Fibroblast of skin of right quadriceps (primary cell): Measurements from ENCODE around the gene CAPN13.

Source experiments
- DNase-seq: peaks from one replicate; pipeline ENCODE4 v3.0.0-alpha.2; 2013

CAPN13 gene

GRCh38 chr2:30784682-30785081, 22.6 kb downstream of the CAPN13 start:
- no peak for DNase-seq

GRCh38 chr2:30781961-30782533, 25.2 kb downstream of the CAPN13 start:
- DNase-seq: no peak

- DNase-seq: no peak
Measured at GRCh38 chr2:30781451-30781850, 25.8 kb downstream of the CAPN13 start.

GRCh38 chr2:30780776-30781330, 26.4 kb downstream of the CAPN13 start:
- no peak for DNase-seq

DNA sequence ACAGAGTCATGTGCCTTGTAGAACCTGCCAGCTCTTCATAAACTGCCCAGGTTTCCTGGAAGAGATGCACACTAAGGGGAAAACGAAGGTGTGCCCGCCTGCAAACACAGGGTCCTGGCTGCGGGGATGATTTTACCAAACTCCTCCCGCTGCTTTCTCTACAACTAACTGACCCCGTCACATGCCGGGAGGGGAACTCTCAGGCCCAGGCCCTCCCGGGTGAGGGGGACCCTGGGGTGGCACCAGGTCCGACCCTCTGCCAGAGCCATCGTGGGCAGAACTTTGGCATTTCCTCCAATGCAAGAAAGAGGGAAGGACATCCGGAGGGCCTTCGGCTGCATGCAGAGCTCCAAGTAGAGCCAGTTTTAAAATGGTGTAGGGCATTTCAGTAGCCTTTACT, 28.6 kb downstream of the CAPN13 start:
- no peak for DNase-seq

GRCh38 chr2:30777661-30778505, 29.4 kb downstream of the CAPN13 start:
- no peak for DNase-seq

- DNase-seq: no peak
Measured at GRCh38 chr2:30776831-30777635, 30.2 kb downstream of the CAPN13 start.

DNA sequence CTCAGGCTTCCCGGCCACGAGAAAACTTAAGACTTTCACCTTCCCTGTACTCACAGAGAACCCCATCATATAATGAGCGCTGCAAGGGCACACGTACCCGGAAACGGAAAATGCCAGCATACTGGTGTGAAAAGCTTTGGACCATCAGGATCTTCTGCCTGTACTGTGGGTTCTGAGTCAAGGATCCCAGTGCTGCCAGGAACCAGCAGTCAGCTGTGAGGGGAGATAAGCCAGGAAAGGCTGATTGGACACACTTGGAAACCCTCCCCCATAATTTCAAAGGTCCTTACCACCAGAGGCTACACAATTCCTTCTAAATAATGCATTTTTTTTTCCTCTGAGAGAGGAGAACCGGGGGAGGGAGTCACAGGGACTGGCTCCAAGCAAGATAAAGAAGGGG, 31.4 kb downstream of the CAPN13 start:
- no peak for DNase-seq

GRCh38 chr2:30772021-30772705, 35.1 kb downstream of the CAPN13 start:
- no peak for DNase-seq

GRCh38 chr2:30770816-30771576, 36.2 kb downstream of the CAPN13 start:
- no peak for DNase-seq

- DNase-seq: no peak
Measured at GRCh38 chr2:30769891-30770462, 37.3 kb downstream of the CAPN13 start.

- DNase-seq: no peak
Measured at GRCh38 chr2:30769481-30769780, 37.8 kb downstream of the CAPN13 start.

DNA sequence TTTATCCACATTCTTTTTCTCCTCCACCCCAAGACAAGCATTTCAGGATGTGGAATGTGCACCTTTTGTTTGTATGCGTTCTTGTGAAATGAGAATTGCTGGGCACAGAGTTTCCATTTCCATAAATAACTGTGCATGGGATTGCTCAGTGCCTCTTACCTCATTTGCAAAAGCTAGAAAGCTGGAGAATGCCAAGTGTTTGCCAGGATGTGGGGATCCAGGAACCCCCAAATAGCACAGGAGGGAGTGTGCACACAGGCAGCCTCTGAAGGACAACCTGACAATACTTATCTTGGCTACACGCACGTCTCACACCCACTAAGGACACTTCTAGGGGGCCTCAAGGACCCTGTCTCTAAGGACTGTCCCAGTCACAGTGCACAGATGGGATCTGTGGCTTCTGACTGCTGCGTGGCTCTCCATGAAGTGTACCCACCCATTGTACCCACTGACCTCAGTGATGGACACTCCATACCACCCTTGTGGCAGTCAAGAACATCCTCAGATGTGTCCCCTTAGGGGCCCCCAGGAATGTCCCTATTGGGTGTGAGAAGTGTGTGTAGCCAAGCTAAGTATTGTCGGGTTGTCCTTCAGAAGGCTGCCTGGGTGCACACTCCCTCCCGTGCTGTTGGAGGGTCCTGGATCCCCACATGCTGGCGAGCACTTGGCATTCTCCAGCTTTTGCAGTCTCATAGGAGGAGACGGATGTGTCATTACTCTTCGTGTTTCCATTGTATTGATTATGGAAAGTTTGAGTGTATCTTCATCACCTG, 38.4 kb downstream of the CAPN13 start:
- DNase-seq: no peak

DNA sequence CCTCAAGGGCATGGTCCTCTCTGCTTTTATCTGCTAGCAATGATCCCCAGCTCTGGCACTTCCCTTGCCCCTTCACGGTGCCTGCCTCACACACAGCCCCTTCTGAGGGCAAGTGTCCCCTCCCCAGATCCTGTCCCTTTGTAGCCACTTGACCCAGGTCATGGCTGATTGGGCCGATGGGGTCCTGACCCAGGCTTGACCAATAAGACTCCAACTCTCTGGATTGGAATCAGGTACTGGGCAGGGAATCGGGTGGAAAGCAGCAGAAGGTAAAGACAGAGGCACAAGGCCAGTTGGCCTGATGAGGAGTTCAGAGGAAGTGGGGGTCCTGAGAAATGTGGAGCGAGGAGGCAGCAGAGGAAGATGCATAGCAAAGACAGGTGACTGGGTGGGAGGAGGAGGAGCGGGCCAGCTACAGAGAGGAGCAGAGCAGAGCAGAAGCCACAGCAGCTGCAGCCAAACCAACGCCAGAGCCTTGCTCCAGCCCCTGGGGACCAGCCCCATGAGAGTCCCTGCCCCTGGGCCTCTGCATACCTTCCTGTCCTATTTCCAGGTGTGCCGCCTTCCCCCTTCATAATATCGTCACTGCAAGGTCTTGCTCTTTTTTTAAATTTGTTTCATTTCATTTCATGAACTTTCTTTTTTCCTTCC, 39.1 kb downstream of the CAPN13 start:
- no peak for DNase-seq

GRCh38 chr2:30766666-30767065, 40.6 kb downstream of the CAPN13 start:
- no peak for DNase-seq

- DNase-seq: no peak
Measured at GRCh38 chr2:30765876-30766470, 41.3 kb downstream of the CAPN13 start.

- no peak for DNase-seq
Measured at GRCh38 chr2:30765191-30765590, 42.1 kb downstream of the CAPN13 start.

DNA sequence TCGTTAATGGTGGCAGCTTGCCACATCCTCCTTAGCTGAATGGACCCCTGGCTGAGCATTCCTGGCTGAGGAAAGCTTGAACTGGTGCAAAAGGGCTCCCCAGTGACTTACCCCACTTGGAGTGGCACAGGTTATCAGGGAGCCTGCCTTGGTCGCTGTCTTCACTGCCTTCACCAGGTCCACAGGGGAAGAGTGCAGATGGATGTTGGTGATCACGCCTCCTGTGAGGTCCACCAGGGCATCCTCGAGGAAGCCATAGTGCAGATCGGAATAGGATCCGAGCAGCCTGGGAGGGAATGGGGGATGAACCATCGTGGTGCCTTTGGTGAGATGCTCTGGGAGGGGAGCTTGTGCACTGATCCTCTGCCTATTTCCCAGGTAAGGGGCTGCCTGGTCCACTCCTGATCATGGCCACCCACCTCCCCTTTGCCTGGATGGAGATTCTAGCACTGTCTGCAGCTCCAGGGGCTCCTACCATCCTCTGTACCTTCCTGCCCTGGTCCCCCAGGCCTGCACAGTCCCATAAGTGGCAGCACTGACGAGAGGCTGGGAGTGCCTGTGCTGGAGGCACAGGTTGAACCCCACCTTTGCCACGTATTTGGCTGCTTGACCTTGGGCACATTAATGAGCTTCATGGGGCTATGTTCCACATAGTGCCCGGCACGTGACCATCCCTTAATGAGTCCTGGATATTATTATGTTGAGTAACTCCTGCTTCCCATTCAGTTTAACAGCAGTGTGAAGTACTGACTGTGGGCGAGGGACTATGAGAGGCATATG, 43.0 kb downstream of the CAPN13 start:
- DNase-seq: no peak

DNA sequence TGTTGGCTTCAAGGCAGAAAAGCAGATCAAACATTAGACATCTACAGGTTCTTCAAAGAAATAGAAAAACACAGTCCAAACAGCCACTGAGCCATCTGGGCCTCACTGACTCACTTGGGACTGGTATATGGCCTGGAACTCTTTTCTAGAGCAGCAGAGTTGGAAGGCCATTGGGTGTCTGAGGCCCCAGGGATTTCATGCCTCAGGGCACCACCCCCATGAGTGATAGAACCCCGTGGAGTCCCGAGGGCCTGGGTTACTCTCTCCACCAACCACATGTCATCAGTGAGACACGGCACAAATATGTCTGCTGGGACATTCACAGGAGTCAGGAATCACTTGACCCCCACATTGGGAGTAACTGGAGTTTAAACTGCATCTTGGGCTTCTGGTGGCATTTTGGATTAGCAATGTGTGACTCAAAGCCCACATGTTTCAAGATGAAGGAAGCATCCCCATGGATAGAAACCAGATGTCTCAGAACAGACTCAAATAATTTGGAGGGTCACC, 44.0 kb downstream of the CAPN13 start:
- DNase-seq: peak; percentile 86
